RWPE2 (cell line): Measurements from ENCODE around the gene PCBP4.

Experiments used
- ATAC-seq: fragments of 200-7000 bp; cut with Tn5 transposase; 3 replicates; pipeline ENCODE4 v1.9.1; 2021; ENCODE audit warnings: low read depth
- DNase-seq: peaks from one replicate; pipeline ENCODE4 v3.0.0-alpha.2; 2020; ENCODE audit warnings: low spot score
- H3K27ac ChIP-seq: fragments of 450-650 bp; 2 replicates; pipeline ENCODE4 v1.5.1; 2017; ENCODE audit warnings: mild to moderate bottlenecking; ENCODE audit not compliant: poor library complexity, severe bottlenecking
- H3K27me3 ChIP-seq: fragments of 250-450 bp; sonication (Bioruptor Pico); 2 replicates; pipeline ENCODE4 v1.5.1; 2021; ENCODE audit warnings: mild to moderate bottlenecking, moderate library complexity; ENCODE audit not compliant: insufficient read depth, poor library complexity, severe bottlenecking
- H3K36me3 ChIP-seq: fragments of 250-450 bp; sonication (Bioruptor Pico); 2 replicates; pipeline ENCODE4 v1.5.1; 2020; ENCODE audit warnings: low read depth, mild to moderate bottlenecking, moderate library complexity
- H3K4me1 ChIP-seq: fragments of 250-450 bp; sonication (Bioruptor Pico); 2 replicates; pipeline ENCODE4 v1.5.1; 2021; ENCODE audit warnings: mild to moderate bottlenecking, moderate library complexity; ENCODE audit not compliant: insufficient read depth, poor library complexity, severe bottlenecking
- H3K4me3 ChIP-seq: fragments of 250-450 bp; sonication (Bioruptor Pico); 2 replicates; pipeline ENCODE4 v1.5.1; 2021; ENCODE audit warnings: mild to moderate bottlenecking, moderate library complexity; ENCODE audit not compliant: severe bottlenecking
- H3K9me3 ChIP-seq: fragments of 250-450 bp; sonication (Bioruptor Pico); 2 replicates; pipeline ENCODE4 v1.5.1; 2021; ENCODE audit warnings: mild to moderate bottlenecking, moderate library complexity; ENCODE audit not compliant: severe bottlenecking
- CTCF ChIP-seq: fragments of 450-650 bp; IDR thresholded peaks from one replicate; pipeline ENCODE4 v1.5.1; 2017; ENCODE audit warnings: mild to moderate bottlenecking, moderate library complexity; ENCODE audit not compliant: poor library complexity, severe bottlenecking

Gene PCBP4

DNA sequence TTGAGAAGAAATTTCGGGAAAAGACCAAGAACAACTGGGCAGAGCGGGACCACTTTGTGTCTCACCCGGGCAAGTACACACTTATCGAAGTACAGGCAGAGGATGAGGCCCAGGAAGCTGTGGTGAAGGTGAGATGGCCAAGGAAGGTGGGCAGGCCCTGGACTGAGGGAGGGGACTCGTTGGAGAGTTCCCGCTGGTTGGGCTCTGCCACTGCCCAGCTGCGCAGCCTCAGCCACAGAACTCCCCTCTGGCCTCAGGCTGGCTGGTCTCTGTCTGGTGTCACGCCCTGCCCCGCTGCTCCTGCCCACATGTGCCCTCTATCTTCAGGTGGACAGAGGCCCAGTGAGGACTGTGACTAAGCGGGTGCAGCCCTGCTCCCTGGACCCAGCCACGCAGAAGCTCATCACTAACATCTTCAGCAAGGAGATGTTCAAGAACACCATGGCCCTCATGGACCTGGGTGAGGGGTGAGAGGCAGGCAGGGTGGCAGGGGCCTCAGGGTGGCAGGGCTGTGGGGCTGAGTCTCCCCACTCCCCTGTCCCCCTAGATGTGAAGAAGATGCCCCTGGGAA, 22.7 kb downstream of the PCBP4 start:
- peaks cover 3% of the 10 kb centered on the region; the same call in 1 of the 2 replicates for H3K36me3 ChIP-seq
- H3K27me3 ChIP-seq: no peaks in the 10 kb centered on the region
- no peak for ATAC-seq
- peaks cover 9% of the 10 kb centered on the region for H3K4me1 ChIP-seq
- TF ChIP-seq CTCF: no peak
- DNase-seq: peak; percentile 50
- H3K9me3 ChIP-seq: no peaks in the 10 kb centered on the region
- H3K4me3 ChIP-seq: no peak overlapping the region
- no peak overlapping the region for H3K27ac ChIP-seq

GRCh38 chr3:51943451-51944391, 23.5 kb downstream of the PCBP4 start:
- DNase-seq (peak; percentile 42), ATAC-seq (no peak)
- Histone ChIP-seq H3K9me3 (no peaks in the 10 kb centered on the region), H3K27me3 (no peaks in the 10 kb centered on the region), H3K36me3 (peaks cover 8% of the 10 kb centered on the region; the same call in 1 of the 2 replicates), H3K4me3 (no peak overlapping the region), H3K27ac (peak overlapping the region; percentile 81), H3K4me1 (peaks cover 9% of the 10 kb centered on the region)
- TF ChIP-seq CTCF: no peak

DNA sequence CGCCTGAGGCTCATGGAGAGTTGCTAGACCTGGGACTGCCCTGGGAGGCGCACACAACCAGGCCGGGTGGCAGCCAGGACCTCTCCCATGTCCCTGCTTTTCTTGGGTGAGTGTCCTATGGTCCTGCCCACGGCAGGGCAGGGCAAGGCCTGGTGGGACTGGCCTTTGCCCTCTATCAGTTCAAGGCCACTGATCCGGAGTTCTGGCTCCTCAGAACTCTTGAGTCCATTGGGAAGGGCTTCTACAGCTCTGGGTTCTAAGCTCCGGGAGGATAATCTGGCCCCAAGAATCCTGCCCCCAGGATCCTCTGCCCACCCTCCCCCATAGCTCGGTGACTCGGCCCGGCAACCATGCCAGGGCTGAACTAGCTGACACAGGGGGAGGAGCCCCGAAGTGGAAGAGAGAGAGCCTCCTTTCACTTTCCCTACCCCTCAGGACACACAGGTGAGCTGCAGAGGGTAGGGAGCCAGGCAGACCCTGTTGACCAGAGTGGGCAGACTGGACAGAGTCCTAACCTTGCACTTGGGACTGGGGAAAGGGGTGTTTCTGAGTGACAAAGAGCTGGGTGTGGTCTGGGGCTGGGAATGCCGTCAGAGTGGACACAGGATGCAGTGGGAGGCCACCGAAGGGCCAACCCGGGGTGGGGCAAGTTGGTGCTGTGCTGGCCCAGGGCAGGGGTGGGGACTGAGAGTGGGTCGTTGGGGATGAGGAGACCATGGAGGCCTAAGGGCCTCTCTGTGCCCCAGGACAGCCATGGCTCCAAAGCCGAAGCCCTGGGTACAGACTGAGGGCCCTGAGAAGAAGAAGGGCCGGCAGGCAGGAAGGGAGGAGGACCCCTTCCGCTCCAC, 24.4 kb downstream of the PCBP4 start:
- H3K36me3 ChIP-seq: peaks cover 8% of the 10 kb centered on the region
- DNase-seq (peak; percentile 73), ATAC-seq (peak; percentile 33)
- H3K4me1 ChIP-seq: peaks cover 9% of the 10 kb centered on the region
- no peaks in the 10 kb centered on the region for H3K27me3 ChIP-seq
- H3K4me3 ChIP-seq: peak overlapping the region; percentile 28
- no peak for TF ChIP-seq CTCF
- no peaks in the 10 kb centered on the region for H3K9me3 ChIP-seq
- H3K27ac ChIP-seq: peak overlapping the region; percentile 81

DNA sequence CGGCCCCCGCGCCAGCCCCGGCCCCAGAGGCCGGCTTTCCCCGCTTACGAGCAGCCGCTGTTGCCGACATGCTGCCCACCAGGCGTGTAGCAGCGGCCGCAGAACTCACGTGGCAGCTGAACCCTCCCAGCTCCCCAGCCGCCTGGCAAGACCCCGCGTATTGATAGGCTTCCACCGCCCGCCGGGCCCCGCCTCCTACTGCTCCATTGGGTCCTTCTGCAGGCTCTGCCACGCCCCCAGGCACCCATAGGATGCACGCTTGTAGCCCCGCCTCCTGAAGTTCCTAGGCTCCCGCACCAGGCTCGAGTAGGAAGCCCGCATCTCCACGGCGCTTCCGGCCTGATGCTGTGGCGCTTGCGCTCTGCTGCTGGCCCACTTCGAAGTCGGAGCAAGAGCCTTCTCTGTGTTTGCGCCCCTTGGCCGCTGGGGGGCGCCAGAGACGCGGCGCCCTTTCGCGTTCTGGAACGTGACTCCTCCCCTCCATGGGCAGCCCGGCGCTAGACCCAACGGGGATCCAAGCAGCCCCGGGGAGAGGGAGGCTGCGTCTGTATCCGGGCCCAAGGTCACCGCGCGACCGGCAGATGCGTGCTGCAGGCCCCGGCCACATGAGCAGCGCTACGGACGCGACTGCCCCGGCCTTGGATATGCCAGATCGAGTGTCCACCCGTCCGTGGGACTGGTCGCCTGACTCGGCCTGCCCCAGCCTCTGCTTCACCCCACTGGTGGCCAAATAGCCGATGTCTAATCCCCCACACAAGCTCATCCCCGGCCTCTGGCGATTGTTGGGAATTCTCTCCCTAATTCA, 25.3 kb downstream of the PCBP4 start, which contains the start of the genes PARP3 and RRP9:
PARP3 (plus strand) TSS at position 566 of the 805 bp plus-strand sequence. CDS start 993 bp downstream, outside the sequence.
RRP9 (minus strand) TSS at position 107 of the 805 bp plus-strand sequence; CDS start at position 70, 37 bp downstream.
- Histone ChIP-seq H3K9me3 (no peaks in the 10 kb centered on the region), H3K36me3 (peaks cover 15% of the 10 kb centered on the region), H3K4me1 (peaks cover 9% of the 10 kb centered on the region), H3K27ac (peak within 1 kb of the TSS; percentile 81), H3K4me3 (peak within 1 kb of the TSS; percentile 58), H3K27me3 (no peaks in the 10 kb centered on the region)
- peak; percentile 91 for ATAC-seq
- peak; percentile 99 for TF ChIP-seq CTCF
- DNase-seq: peak; percentile 100
